HEK293T (cell line): ENCODE results near the gene RNF187.

Source experiments
- CTCF ChIA-PET: fragments of 350-600 bp; formaldehyde crosslinking; extraction: SDS; loops from one replicate; lab custom pipeline; 2021; ENCODE audit warnings: antibody characterized with exemption, inconsistent platforms; lab: Yijun Ruan, JAX
- POLR2A ChIA-PET: fragments of 350-600 bp; formaldehyde crosslinking; extraction: SDS; loops from one replicate; lab custom pipeline; 2020; ENCODE audit warnings: antibody characterized with exemption, inconsistent platforms; lab: Yijun Ruan, JAX
- DNase-seq: peaks from one replicate; pipeline ENCODE4 v3.0.0; 2012; ENCODE audit warnings: mixed read lengths; ENCODE audit errors: extremely low spot score
- ARNT ChIP-seq: fragments of 450-650 bp; IDR thresholded peaks from 2 replicates; pipeline ENCODE4 v1.6.1; 2017; ENCODE audit warnings: mild to moderate bottlenecking
- BHLHE40 ChIP-seq: fragments of 450-650 bp; IDR thresholded peaks from 2 replicates; pipeline ENCODE4 v1.6.1; 2016; ENCODE audit warnings: mild to moderate bottlenecking, moderate library complexity, borderline replicate concordance
- CTBP1 ChIP-seq: fragments of 450-650 bp; IDR thresholded peaks from 2 replicates; pipeline ENCODE4 v1.6.1; 2016; ENCODE audit warnings: borderline replicate concordance
- ELF4 ChIP-seq: fragments of 450-650 bp; IDR thresholded peaks from 2 replicates; pipeline ENCODE4 v1.6.1; 2017; ENCODE audit warnings: antibody characterized with exemption
- FOXA1 ChIP-seq: fragments of 450-650 bp; IDR thresholded peaks from 2 replicates; pipeline ENCODE4 v1.6.1; 2016; ENCODE audit warnings: mild to moderate bottlenecking
- FOXK2 ChIP-seq: fragments of 450-650 bp; IDR thresholded peaks from 2 replicates; pipeline ENCODE4 v1.6.1; 2016; ENCODE audit warnings: mild to moderate bottlenecking
- FOXM1 ChIP-seq: fragments of 450-650 bp; IDR thresholded peaks from 2 replicates; pipeline ENCODE4 v1.6.1; 2017; ENCODE audit warnings: mild to moderate bottlenecking, borderline replicate concordance
- HDGF ChIP-seq: fragments of 450-650 bp; IDR thresholded peaks from 2 replicates; pipeline ENCODE4 v1.6.1; 2017; ENCODE audit warnings: antibody characterized with exemption, borderline replicate concordance
- L3MBTL2 ChIP-seq: fragments of 450-650 bp; conservative IDR thresholded peaks from 2 replicates; pipeline ENCODE4 v1.6.1; 2016; ENCODE audit warnings: mild to moderate bottlenecking
- LEF1 ChIP-seq: fragments of 450-650 bp; IDR thresholded peaks from 2 replicates; pipeline ENCODE4 v1.6.1; 2017; ENCODE audit warnings: mild to moderate bottlenecking, borderline replicate concordance
- NFRKB ChIP-seq: fragments of 450-650 bp; IDR thresholded peaks from 2 replicates; pipeline ENCODE4 v1.6.1; 2016; ENCODE audit warnings: mild to moderate bottlenecking, moderate library complexity
- SP1 ChIP-seq: fragments of 450-650 bp; IDR thresholded peaks from 2 replicates; pipeline ENCODE4 v1.6.1; 2017
- SUZ12 ChIP-seq: fragments of 450-650 bp; IDR thresholded peaks from 2 replicates; pipeline ENCODE4 v1.6.1; 2016; ENCODE audit warnings: mild to moderate bottlenecking
- TARDBP ChIP-seq: fragments of 450-650 bp; IDR thresholded peaks from 2 replicates; pipeline ENCODE4 v1.6.1; 2016
- ZNF384 ChIP-seq: fragments of 450-650 bp; IDR thresholded peaks from 2 replicates; pipeline ENCODE4 v1.6.1; 2016
- TF ChIP-seq, protein P1 (sequence below): fragments of 450-650 bp; IDR thresholded peaks from 2 replicates; pipeline ENCODE4 v1.6.1; 2016

The RNF187 gene

DNA sequence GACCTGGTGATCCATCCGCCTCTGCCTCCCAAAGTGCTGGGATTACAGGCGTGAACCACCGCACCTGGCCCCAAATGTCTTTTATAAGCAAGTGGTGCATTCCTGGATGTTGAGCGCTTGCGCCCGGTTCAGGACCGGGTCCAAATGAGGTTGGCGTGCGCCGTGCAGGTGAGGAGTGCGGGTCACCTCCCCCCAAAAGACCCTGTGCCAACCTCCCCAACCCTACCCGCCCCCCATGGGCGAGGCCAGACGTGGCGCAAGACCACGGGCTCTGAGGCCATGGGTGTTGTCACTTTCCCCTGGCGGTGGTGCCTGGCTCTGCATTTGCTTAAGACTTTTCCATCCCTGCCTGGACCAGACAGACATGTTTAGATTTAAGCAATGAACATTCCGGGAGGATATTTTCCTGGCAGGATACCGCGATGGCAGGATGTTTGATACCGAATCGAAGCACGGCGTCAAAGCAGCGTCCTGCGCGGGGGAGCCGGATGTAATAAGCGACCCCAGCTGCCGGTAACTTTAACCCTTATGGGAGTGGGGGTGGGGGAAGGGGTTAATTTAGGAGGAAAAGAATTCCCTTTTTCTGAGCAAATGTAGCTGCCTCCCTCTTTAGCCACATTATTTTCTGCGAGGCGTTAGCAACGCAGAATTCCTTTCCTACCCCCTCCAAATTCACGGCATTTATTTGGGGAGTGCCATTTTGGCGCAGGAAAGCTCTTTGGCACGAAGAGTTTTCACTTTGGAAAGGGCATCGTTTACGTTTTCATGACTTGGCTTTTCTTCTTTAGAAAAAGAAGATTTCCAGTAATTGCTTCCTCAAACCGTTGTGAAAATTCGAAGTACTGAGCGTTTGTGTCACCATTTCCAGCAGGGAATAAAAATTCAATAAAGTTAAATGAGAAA, 27.8 kb upstream of the RNF187 start:
- ChIA-PET CTCF (interaction anchor here (0.6 to 1.4 kb wide), 7 partner anchors 14 to 1456 kb away, joined by 3 to 12 read pairs (median 4); no protein-coding TSS in a partner anchor), POLR2A (interaction anchor here (0.6 to 4.2 kb wide), 6 partner anchors 19 to 635 kb away, joined by 3 to 38 read pairs (median 5); partner anchors contain the start of genes RNF187 and TRIM11)
- peak; percentile 78 for TF ChIP-seq NFRKB
- peak; percentile 78; the same call in 1 of the 2 replicates for TF ChIP-seq FOXK2
- peak; percentile 44 for TF ChIP-seq L3MBTL2
- TF ChIP-seq BHLHE40 = no peak
- TF ChIP-seq HDGF = no peak
- no peak for TF ChIP-seq LEF1
- TF ChIP-seq SP1 = no peak
- peak; percentile 48 for TF ChIP-seq ZNF384
- no peak for TF ChIP-seq FOXA1
- TF ChIP-seq CTBP1 = peak; percentile 96
- TF ChIP-seq ARNT = 0 out of 2 replicates have a peak, but pooled peaks have one; percentile 26
- no peak for TF ChIP-seq ELF4
- TF ChIP-seq FOXM1 = peak; percentile 31; the same call in 1 of the 2 replicates
- no peak for TF ChIP-seq TARDBP
- TF ChIP-seq, protein P1, sequence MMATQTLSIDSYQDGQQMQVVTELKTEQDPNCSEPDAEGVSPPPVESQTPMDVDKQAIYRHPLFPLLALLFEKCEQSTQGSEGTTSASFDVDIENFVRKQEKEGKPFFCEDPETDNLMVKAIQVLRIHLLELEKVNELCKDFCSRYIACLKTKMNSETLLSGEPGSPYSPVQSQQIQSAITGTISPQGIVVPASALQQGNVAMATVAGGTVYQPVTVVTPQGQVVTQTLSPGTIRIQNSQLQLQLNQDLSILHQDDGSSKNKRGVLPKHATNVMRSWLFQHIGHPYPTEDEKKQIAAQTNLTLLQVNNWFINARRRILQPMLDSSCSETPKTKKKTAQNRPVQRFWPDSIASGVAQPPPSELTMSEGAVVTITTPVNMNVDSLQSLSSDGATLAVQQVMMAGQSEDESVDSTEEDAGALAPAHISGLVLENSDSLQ = no peak
- no peak for TF ChIP-seq SUZ12
- peak; percentile 83 for DNase-seq

GRCh38 chr1:228460821-228461220, 26.4 kb upstream of the RNF187 start:
- no peak for DNase-seq
- TF ChIP-seq ZNF384 (no peak), LEF1 (no peak), L3MBTL2 (no peak), TARDBP (no peak), BHLHE40 (no peak), FOXA1 (no peak), FOXK2 (no peak), CTBP1 (no peak), FOXM1 (no peak), HDGF (no peak), NFRKB (no peak), ARNT (no peak), ELF4 (no peak)
- TF ChIP-seq, protein P1 = no peak
- ChIA-PET POLR2A (interaction anchor here (1.3 kb wide), 1 partner anchor 26 kb away, joined by 3 read pairs; no protein-coding TSS in a partner anchor), CTCF (no interaction called here)

DNA sequence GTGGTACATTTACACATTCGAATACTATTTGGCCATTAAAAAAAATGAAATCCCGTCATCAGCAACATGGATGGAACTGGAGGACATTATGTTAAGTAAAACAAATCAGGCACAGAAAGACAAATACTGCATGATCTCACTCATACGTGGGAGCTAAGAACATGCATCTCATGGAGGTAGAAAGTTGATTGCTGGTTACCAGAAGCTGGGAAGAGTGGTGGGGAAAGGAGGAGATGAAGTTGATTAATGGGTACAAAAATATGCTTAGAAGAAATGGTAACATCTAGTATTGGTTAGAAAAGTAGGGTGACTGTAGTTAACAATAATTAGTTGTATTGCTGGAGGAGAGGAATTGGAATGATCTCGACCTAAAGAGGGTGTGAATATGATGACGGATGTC, 24.6 kb upstream of the RNF187 start:
- POLR2A ChIA-PET = interaction anchor here (1.4 kb wide), 1 partner anchor 24 kb away, joined by 7 read pairs; the partner anchor contains the start of gene RNF187
- no peak for TF ChIP-seq L3MBTL2
- TF ChIP-seq BHLHE40 = no peak
- TF ChIP-seq, protein P1 = no peak
- no peak for TF ChIP-seq HDGF
- TF ChIP-seq CTBP1 = no peak
- TF ChIP-seq FOXM1 = no peak
- TF ChIP-seq FOXA1 = no peak
- no peak for TF ChIP-seq ARNT
- CTCF ChIA-PET = no interaction called here
- no peak for DNase-seq

- CTCF ChIA-PET = interaction anchor here (0.7 to 0.9 kb wide), 2 partner anchors 9 to 38 kb away, joined by 3 to 6 read pairs; no protein-coding TSS in a partner anchor
- no peak for DNase-seq
- POLR2A ChIA-PET = interaction anchor here (1.4 kb wide), 1 partner anchor 24 kb away, joined by 7 read pairs; the partner anchor contains the start of gene RNF187
- no peak for TF ChIP-seq FOXM1
Observed at GRCh38 chr1:228463009-228463558, 24.1 kb upstream of the RNF187 start.

DNA sequence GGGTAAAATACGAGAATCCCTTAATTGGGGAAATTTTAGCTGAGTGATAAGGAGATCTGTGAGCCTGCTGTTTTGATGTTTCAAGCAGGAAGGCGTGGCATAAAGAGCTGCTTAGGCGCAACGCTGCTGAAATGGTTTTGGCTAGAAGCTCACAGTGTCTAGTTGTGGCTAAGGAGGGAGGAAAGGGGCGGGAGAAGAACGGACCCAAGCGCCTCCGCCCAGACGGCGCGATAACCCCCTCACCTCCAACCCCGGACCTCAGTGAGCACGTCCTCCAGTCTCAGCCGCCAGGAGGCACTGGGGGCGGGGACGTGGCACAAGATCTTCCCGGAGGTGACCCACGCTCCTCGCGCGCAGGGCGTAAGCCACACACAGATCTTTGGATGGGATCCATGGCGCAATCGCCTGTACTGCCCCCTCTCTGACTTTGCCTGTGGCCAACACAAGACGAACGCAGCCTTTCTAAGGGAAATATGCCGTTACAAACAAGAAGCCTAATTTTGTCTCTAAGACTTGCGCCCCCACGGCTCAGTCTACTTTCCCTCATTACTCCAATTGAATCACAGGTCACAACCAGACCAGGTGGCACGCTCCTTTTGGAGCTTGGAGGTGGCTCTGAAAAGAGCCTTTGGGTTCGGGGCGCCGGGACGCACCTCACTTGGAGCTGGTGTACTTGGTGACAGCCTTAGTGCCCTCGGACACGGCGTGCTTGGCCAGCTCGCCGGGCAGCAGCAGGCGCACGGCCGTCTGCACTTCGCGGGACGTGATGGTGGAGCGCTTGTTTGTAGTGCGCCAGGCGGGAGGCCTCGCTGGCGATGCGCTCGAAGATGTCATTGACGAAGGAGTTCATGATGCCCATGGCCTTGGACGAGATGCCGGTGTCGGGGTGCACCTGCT, 23.4 kb upstream of the RNF187 start:
- no peak for DNase-seq
- ChIA-PET CTCF (interaction anchor here (0.7 to 0.9 kb wide), 2 partner anchors 8 to 37 kb away, joined by 3 to 6 read pairs; no protein-coding TSS in a partner anchor), POLR2A (interaction anchor here (1.1 to 1.4 kb wide), 2 partner anchors 23 to 57 kb away, joined by 3 to 7 read pairs; partner anchors contain the start of genes RNF187 and TRIM11)
- TF ChIP-seq SP1 = no peak
- no peak for TF ChIP-seq HDGF
- TF ChIP-seq BHLHE40 = no peak
- no peak for TF ChIP-seq FOXK2
- TF ChIP-seq FOXM1 = no peak
- no peak for TF ChIP-seq L3MBTL2
- TF ChIP-seq SUZ12 = no peak
- TF ChIP-seq ZNF384 = no peak
- no peak for TF ChIP-seq NFRKB
- TF ChIP-seq CTBP1 = no peak
- TF ChIP-seq ARNT = no peak
